GM19463 (cell line): ENCODE data around the gene USP13.
"Not testable (repeated sequence)": the region's sequence is repeated elsewhere in the genome, so short reads cannot be mapped to it uniquely, and the experiment has no call there.

ENCODE experiments used
- ATAC-seq: cut with Tn5 transposase; IDR thresholded peaks from one replicate; pipeline ENCODE4 v1.9.1; 2021; ENCODE audit warnings: mild to moderate bottlenecking, moderate library complexity; ENCODE audit not compliant: unreplicated experiment

USP13 gene, protein sequence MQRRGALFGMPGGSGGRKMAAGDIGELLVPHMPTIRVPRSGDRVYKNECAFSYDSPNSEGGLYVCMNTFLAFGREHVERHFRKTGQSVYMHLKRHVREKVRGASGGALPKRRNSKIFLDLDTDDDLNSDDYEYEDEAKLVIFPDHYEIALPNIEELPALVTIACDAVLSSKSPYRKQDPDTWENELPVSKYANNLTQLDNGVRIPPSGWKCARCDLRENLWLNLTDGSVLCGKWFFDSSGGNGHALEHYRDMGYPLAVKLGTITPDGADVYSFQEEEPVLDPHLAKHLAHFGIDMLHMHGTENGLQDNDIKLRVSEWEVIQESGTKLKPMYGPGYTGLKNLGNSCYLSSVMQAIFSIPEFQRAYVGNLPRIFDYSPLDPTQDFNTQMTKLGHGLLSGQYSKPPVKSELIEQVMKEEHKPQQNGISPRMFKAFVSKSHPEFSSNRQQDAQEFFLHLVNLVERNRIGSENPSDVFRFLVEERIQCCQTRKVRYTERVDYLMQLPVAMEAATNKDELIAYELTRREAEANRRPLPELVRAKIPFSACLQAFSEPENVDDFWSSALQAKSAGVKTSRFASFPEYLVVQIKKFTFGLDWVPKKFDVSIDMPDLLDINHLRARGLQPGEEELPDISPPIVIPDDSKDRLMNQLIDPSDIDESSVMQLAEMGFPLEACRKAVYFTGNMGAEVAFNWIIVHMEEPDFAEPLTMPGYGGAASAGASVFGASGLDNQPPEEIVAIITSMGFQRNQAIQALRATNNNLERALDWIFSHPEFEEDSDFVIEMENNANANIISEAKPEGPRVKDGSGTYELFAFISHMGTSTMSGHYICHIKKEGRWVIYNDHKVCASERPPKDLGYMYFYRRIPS

DNA sequence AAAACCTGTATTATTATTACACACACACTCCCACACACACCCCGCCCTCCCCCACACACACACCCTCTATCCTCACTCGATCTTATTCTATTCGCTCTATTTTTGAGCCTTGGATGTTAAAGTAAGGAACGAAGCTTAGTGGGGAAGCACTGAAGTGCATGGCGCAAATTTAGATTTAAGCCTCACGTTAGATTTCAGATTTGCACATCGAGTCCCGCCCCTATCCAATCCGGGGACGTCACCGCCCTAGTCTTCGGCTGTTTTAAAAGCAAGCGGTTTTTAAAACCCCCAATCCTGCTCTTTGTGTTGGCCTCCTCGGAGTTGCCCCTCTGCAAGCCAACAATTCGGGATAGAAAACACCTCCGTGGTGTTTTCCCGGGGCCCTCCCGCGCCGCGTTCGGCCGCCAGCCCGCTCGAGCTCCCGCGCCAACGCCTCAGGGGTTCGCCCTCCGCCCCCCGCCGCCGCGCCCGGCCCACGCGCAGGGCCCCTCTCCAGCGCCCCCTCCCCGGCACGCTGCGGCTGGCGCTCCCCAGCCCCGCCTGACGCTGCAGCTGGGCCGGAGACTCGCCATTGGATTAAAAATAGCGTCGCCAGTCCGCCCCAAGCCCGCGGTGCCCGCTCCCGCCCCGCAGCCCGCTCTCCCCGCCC is at the start of gene USP13:
TSS of gene USP13 (plus strand) at position 594 of the 649 bp plus-strand sequence. CDS start 186 bp downstream, outside the sequence.
- peak; percentile 61 for ATAC-seq

DNA sequence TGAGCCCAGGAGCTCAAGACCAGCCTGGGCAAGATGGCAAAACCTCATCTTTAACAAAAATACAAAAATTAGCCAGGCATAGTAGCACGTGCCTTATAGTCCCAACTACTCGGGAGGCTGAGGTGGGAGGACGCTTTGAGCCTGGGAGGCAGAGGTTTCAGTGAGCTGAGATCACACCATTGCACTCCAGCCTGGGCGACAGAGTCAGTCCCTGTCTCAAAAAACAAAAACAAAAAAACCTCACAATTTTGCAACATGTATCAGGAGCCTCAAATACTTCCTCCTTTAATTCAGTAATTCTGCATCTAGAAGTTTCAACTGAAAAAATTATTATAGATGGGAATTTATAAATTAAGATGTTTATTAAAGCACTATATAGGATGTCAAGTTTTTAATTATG is 49.5 kb upstream of the USP13 start:
- ATAC-seq = no peak

DNA sequence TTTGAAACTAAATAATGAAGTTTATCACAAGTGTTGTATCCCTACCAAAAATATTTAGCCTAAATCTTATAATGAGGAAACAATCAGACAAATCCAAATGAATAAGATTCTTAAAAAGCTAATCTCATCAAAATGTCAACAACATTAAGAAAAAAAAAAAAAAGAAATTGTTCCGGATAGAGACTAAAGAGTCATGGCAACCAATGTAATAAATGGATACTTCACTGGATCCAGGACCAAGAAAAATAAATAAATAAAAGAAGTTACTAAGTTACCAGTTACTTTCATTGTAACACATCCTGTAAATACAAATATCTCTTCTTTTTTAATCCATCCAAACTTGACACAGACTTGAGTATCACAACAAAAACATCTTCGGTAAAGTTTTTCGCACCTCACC is 49.0 kb upstream of the USP13 start:
- no peak for ATAC-seq

DNA sequence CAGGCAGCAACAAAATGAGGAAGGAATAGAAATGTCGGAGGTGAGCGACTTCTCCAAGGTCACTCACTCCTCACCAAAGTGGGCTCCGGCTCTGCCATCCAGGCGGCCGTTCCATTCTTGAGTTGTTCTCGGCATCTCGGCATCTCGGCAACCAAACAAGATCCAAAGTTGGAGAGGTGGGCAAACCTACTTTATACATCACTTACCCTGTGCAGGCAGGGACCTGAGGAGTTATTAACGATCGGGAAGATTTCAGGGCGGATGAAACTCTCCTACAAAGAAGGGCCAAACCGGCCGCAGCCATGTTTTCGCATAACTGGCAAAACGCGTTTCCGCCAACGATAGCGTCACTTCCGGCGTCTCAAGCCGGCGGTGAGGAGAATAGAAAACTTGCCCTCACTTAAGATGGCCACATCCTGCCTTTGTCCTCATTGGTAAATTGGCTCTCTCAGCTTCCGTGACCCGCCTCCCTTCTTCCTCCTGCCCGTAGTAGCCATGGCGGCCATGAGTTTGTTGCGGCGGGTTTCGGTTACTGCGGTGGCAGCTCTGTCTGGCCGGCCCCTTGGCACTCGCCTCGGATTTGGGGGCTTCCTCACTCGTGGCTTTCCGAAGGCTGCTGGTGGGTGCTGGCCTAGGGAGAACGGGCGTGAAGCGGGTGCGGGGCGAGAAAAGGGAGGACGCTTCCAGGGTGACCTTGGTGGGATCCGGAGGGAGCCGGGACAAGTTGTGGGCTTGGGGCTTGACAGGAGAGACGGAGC is 48.3 kb upstream of the USP13 start, which contains the start of the genes MRPL47 and NDUFB5:
TSS of gene MRPL47 (minus strand) at position 318 of the 758 bp plus-strand sequence. CDS start at position 304, 14 bp downstream.
TSS of gene NDUFB5 (plus strand) at position 474 of the 758 bp plus-strand sequence. CDS start at position 496, 22 bp downstream.
- peak; percentile 96 for ATAC-seq

DNA sequence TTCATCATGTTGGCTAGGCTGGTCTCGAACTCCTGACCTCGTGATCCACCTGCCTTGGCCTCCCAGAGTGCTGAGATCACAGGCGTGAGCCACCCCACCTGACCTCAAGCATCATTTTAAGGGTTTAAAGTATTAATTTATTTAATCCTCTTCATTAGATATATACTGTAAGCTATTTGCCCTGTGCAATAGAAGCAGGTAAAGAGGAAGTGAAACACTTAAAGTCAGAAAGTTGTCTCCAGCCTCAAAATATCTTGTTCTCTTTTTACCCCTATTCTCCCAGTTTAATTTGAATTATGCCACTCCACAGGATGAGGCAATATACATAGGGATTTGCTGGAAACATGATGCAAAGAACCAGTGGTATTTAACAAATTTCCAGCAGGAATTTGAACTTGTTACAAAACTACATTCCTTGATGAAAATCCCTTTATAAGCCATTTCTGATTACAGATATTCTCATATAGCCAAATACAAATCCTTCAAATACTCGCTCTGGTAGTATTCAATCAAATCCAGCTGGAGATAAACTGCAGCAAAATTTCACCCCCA is 46.2 kb upstream of the USP13 start:
- no peak for ATAC-seq

DNA sequence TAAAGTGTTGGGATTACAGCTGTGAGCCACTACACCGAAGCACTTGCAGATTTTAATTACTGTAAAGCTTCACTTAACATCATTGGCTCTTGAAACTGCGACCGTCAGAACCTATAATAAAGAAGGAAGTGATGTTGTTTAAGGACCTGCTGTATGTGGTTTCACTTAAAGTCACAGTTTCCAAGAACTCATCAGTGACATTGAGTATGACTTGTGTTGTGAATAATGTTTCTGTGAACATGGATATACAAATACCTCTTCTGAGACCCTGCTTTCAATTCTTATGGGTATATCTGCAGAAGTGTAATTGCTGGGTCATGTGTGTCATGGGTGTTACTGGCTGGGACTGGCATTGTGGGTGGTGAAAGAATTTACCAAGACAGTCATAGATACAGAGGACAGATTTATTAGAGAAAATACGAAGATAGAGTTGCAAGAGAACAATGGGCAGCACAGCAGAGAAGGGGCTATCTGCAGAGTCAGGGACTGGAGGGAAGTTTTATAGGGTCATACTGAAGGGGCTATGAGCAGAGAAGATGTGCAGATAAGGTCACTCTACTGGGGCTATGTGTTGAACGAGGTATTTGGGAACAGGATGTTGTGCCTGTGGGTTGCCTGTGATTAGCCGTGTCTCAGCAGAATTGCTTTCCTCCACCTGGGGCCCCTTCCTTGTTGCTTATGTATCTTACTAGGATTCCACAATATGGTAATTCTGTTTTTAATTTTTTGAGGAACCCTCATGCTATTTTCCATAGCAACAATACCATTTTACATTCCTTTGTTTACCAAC is 43.7 kb upstream of the USP13 start:
- ATAC-seq = peak; percentile 44

DNA sequence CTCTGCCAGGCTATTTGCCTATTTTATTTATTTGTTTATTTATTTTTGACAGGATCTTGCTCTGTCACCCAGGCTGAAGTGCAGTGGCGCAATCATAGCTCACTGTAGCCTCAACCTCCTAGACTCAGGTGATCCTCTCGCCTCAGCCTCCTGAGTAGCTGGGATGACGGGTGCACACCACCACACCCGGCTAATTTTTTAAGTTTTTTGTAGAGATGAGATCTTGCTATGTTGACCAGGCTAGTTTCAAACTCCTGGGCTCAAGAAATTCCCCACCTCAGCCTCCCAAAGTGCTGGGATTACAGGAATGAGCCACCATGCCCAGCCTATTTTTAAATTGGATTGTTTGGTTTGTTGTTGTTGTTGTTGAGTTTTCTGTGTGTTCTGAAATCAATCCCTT is 42.8 kb upstream of the USP13 start:
- no peak for ATAC-seq

DNA sequence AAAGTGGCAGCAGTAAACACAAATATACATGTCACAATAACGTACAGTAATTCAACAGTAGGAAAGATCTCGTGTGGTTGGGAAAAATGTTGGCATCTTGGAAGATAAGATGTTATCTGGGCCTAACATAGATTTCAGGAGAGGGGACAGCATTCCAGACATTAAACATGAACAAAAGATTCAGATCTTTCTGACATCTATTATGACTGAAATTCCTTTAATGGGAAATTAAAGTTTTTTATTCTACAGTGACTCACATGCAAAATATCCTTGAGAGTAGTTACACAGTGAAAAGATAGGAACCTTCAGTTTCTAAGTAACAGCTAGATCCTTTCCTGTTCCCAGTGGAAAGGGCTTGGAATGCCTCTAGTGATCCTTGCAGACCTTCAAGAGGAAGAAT is 39.0 kb upstream of the USP13 start:
- ATAC-seq = no peak

DNA sequence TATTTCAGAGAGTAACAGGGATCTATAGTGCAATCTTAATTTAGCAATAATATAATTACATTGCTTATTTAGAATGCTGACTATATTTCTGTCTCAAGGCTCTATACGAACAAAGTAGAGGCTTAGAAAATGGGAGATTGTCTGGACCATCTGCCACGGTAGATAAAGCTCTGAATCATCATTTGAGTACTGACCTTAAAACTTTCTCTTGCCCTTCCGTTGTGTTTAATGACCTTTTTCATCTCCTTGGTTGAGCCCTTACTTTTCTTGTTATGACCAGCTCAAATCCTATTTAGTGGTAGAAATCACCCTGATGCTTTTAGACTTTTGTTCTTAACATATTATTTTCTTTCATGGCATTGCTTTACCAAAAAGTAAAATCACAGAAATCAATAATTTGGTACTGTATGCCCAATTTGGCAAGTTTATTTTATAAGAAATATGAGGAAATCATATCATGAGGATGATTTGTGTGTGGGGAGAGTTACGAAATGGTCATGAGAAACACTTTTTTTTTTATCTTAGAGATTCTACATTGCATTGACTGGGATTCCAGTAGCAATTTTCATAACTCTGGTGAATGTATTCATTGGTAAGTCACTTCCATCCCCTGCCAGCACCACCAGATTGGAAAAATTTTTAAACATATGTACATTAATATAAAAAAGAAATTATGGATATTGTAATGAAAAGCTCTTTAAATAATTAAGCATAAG is 37.2 kb upstream of the USP13 start:
- ATAC-seq = no peak

DNA sequence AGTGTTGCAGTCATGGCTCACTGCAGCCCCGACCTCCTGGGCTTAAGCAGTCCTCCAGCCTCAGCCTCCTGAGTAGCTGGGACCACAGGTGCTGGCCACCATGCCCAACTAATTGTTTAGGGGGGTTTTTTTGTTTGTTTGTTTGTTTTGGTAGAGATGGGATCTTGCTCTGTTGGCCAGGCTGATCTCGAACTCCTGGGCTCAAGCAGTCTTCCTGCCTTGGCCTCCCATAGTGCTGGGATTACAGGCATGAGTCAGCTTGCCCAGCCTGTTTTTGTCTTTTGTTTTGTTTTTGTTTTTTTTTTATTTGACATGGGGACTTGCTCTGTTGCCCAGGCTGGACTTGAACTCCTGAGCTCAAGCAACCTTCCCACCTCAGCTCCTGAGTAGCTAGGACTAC is 30.8 kb upstream of the USP13 start:
- no peak for ATAC-seq

DNA sequence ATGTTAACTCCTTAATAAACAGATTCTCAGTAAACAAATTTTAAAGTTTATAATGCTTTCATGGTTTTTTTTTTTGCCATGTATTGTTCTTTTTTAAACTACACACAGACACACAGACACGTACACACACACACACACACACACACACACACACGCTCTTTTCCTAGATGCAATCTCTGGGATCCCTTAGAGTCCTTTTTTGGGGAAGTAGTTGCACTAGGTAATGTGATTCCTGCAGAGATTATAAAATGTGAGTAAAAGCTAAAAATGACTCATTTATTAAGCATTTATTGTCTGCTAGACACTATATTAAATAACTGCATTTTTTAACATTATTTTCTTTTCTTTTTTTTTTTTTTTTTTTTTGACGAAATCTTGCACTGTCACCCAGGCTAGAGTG is 28.4 kb upstream of the USP13 start:
- no peak for ATAC-seq

DNA sequence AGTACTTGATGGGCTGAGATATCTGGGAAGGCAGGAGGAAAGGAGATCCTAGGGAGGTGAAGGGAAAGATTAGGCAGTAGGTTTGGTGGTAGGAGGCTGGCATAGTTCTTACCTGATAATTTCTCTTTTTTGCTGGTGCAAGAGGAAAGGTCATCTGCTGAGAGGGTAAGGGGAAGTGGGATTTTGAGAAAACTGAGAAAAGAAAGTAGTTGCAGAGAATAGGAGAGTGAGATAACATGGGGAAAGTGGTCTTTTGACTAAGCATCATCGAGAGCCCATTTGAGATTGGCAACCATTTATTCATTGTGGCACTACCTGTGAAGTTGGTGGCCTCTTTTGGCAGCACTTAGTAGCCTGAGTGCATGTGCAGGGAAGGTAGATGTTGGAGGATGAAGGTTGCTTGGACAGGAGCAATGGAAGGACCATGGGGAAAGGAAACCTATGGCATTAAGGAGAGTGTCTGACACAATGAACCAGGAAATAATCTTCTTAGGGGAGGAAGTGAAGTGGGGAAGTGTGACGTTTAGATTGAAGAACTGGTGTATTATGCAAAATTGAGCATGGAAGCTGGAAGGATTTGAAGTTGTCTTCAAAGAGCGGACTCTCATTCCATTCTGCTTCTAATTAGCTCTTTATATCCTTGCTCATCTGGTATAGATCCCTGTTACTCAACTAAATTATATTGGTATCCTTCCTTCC is 21.9 kb upstream of the USP13 start:
- ATAC-seq = no peak

DNA sequence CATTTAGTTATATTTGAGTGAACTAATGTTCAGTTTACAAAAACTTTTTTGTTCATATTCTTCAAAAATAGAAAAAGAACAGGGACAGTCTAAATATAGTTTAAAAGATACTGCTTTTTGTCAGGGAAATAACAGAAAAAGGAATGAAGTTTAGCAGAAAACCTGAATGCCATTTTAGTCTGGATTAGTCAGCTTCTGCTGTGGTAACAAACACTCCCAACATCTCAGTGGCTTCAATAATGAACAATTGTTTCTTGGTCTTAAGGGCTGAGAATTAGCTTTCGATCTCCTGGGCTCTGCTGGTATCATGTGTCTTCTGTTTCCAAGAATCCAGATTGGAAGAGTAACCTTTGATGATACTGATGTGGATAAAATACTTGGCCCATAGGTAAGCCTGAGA is 12.4 kb upstream of the USP13 start:
- ATAC-seq = no peak

DNA sequence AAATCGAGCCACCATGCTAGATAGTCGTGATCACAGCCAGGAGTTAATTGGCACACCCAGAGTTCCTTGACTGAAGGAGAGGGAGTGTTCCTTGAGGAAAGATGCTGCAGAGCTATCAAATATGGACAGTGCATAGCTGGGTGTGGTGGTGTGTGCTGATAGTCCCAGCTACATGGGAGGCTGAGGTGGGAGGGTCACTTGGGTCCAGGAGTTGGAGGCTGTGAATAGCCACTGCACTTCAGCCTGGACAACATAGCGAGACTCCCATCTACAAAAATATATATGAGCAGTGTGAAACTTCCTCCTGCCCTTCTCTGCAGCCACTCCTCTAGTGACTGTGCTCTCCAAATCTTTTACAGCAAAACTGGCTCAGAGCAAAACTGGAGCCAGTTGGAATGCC is 10.0 kb upstream of the USP13 start:
- ATAC-seq = no peak

DNA sequence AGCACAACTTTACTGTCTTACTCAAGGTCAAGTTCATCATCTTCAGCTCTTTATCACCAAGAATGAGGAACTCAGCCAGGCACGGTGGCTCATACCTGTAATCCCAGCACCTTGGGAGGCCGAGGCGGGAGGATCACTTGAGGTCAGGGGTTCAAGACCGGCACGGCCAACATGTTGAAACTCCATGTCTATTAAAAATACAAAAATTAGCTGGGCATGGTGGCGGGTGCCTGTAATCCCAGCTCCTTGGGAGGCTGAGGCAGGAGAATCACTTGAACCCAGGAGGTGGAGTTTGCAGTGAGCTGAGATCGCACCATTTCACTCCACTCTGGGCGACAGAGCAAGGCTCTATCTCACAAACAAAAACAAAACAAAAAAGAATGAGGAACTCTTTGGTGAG is 9.0 kb upstream of the USP13 start:
- not testable (repeated sequence) for ATAC-seq

DNA sequence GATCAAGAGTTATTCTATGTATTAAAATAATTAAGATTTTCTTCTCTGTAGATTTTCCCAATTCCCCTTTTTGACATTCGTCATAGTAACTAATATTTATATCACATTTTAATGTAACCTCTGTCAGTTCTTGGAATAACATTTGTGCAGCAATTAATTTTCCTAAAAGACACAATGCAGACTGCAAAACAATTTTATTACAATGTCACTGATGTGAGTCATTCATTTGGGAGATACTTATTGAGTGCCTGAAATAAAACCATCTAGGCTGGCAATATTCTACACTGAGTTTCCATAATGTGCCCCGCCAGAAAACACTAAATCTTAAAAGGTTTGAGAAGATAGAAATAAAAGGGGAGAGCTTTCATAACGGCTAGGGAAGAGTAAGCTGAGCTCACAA is 6.7 kb upstream of the USP13 start:
- ATAC-seq = no peak

DNA sequence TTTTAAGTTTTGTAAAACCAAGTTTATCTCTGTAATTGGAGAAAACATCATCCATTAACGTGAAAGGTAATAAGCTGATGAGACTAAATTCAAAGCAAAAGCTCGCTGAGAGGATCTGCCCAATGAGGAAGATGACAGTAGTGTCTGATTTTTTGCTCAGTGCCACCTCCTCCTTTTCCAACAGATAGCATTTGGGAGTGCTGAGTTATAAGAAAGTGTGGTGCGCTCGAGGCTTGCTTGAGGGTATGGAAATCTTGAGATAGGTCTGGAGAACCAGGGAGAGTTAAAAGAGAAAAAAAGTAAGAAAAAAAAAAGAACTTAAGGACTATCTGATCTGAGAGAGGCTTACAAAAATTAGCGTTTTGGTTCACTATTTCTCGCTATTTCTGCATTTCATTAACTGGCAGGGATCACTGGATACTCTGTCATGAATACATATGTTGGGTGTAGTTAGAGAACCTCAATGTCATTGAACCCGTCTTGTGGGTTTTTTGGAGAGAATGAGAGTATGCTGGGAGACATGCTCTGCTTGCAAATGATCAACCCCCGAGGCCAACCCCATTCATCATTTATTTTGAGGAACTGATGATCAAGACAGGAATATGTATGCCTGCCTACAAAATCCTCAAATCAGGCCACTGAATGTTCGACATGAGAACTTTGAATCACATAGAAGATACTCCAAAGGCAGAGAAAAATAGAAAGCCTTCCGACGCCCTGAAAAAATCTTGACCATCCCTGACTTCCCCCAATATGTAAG is 973 bp upstream of the USP13 start:
- ATAC-seq = no peak
